Activated CD4-positive, alpha-beta memory T cell treated with anti-CD3 and anti-CD28 coated beads, Interleukin-2, amount 10 ng/mL, durations not matched to agents 7 days and 5 days (primary cell): ENCODE measurements around the gene ZNF69. TPM values are rescaled to one million over a fixed set of nuclear protein-coding genes. Genes with fewer than 3 reads are reported as not detected.
"Not testable (repeated sequence)": the region's sequence is repeated elsewhere in the genome, so short reads cannot be mapped to it uniquely, and the experiment has no call there.

ENCODE experiments used
- CTCF ChIA-PET: fragments of 350-600 bp; sonication (Branson Sonifier 250); formaldehyde crosslinking; loops from one replicate; lab custom pipeline; 2021; ENCODE audit warnings: antibody characterized with exemption, inconsistent platforms; lab: Charles Lee
- POLR2A ChIA-PET: fragments of 350-600 bp; sonication (Branson Sonifier 250); formaldehyde crosslinking; loops from one replicate; lab custom pipeline; 2021; ENCODE audit warnings: antibody characterized with exemption; lab: Charles Lee
- DNase-seq: peaks from one replicate; pipeline ENCODE4 v3.0.0-alpha.2; 2020
- H3K27ac Mint-ChIP-seq: one replicate; pipeline ENCODE4 v1.8.0; 2021; ENCODE audit warnings: mild to moderate bottlenecking, mixed read lengths
- H3K27me3 Mint-ChIP-seq: one replicate; pipeline ENCODE4 v1.8.0; 2021; ENCODE audit warnings: mixed read lengths
- H3K36me3 Mint-ChIP-seq: one replicate; pipeline ENCODE4 v1.8.0; 2021; ENCODE audit warnings: low read depth, mixed read lengths
- H3K4me1 Mint-ChIP-seq: one replicate; pipeline ENCODE4 v1.8.0; 2021; ENCODE audit warnings: mixed read lengths
- H3K4me3 Mint-ChIP-seq: one replicate; pipeline ENCODE4 v1.8.0; 2021; ENCODE audit warnings: mild to moderate bottlenecking, mixed read lengths
- H3K9me3 Mint-ChIP-seq: one replicate; pipeline ENCODE4 v1.8.0; 2021; ENCODE audit warnings: mixed read lengths
- total RNA-seq, 2 experiments: library from RNA; stranded (reverse); gene quantifications; one replicate each; pipeline ENCODE4 v1.2.3, GENCODE V29; 2021

Gene ZNF69
- total RNA-seq, 2 experiments from 2014 or later: 2.3 to 2.7 TPM

DNA sequence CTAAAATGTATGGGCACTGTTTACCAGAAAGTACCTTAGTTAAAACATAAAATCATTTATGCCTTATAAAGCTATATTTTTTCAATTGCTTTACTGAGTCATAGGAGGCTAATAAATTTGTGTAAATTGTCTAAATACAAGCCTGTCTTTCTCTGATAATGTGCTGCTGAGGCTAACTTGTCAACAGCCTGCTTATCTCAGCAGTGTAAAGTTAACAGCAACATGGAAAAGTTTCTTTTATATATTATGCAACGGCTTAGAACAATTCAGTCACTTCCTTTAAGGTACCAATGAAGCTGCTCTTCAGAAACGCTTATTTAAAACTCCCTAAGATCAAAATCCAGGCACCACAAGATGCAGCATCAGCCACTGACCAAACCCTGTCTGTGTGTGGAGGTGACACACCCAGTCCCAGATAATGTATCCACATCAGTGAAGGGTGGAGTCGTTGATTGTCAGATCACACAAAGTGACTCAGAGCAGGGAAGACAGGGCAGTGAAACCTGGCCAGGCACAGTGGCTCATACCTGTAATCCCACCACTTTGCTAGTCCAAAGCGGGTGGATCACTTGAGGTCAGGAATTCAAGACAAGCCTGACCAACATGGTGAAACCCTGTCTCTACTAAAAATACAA is 27.0 kb downstream of the ZNF69 start:
- H3K36me3 Mint-ChIP-seq, CTCF ChIA-PET, H3K4me3 Mint-ChIP-seq, DNase-seq, POLR2A ChIA-PET, H3K27me3 Mint-ChIP-seq, H3K27ac Mint-ChIP-seq, H3K4me1 Mint-ChIP-seq: not testable (repeated sequence)
- peaks cover 37% of the 10 kb centered on the region for H3K9me3 Mint-ChIP-seq

DNA sequence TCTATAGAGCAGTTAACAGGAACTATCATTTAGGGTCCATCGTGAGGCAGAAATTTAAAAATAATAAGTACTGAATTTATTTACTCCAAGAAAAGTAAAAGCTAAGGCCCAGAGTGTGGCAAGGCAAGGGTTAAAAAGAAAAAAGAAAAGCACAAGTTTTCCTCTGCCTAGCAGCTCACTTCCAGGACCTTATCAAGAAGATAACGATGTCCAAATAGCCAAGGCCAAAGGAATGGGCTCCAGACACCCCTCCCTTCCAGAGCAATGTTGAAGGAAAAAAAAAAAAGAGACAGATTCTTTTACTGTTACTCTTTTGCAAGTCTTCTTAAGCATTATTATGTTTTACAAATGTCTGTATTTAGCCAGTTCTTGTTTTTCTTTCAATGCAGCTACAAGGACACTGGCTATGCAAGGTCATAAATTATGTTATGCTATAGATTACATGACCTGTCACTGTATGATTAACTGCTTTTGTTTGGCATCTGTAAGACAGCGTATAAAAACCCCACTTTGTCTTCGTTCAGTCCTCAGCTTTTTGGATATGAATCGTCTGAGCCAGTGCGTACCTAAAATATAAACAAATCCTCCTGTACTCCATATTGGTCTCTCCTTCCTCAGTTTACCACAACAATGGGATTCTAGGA is 34.4 kb downstream of the ZNF69 start:
- Mint-ChIP-seq H3K27ac (no peak overlapping the region), H3K9me3 (peaks cover 9% of the 10 kb centered on the region), H3K4me3 (no peak overlapping the region), H3K36me3 (peaks cover 17% of the 10 kb centered on the region), H3K4me1 (peaks cover 31% of the 10 kb centered on the region), H3K27me3 (no peaks in the 10 kb centered on the region)
- ChIA-PET CTCF (interaction anchor here (0.9 to 5.0 kb wide), 6 partner anchors 33 to 219 kb away, joined by 3 to 84 read pairs (median 19); partner anchors contain the start of genes ZNF20, ZNF491 and ZNF763), POLR2A (interaction anchor here (0.6 to 6.3 kb wide), 2 partner anchors 67 to 519 kb away, joined by 3 to 79 read pairs; partner anchors contain the start of gene ZNF443)
- no peak for DNase-seq

DNA sequence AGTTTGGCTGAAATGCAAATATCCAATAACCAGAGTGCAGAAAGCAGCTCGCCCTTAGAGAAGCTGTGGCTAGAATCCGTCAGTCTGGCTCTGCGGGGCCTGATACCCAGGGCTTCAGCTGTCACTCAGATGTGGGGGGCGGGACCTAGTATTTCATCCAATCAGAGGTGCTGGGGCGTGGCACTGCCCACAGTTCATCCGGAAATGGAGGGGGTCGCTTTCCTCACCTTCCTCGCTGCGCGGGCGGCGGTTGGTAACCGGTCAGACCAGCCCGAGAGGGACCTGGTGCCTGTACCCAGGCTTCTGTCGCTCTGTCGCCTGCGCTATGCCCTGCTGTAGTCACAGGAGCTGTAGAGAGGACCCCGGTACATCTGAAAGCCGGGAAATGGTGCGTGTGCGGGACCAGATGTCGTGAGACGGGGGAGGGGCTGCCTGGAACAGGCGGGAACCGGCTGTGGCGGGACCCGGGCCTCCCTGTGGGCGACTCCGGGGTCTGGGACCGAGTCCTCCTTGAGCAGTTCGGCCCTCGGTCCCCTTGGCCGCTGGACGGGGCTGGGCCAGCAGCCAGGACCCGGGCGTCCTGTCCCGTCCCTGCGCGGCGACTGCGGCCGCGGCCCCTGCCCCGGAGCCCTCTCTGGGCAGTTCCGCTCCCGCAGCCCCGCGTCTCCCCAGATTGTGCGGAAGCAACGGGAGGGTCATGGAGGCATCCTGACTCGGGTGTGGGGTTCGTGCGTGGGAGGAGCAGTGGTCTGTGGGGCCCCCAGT is 37.5 kb downstream of the ZNF69 start, which contains the start of gene ZNF700:
TSS of gene ZNF700 (plus strand) at position 222 of the 765 bp plus-strand sequence. CDS start at position 326, 104 bp downstream.
- POLR2A ChIA-PET: interaction anchor here (0.9 to 6.3 kb wide), 13 partner anchors 8 to 772 kb away, joined by 3 to 79 read pairs (median 6); partner anchors contain the start of genes FBXW9, ZNF136, ZNF20 and ZNF44
- DNase-seq: peak; percentile 95
- no peaks in the 10 kb centered on the region for H3K27me3 Mint-ChIP-seq
- CTCF ChIA-PET: interaction anchor here (0.7 to 5.0 kb wide), 17 partner anchors 27 to 476 kb away, joined by 3 to 84 read pairs (median 5); partner anchors contain the start of genes ZNF20, ZNF439, ZNF440 and ZNF491
- H3K4me1 Mint-ChIP-seq: peaks cover 37% of the 10 kb centered on the region
- H3K27ac Mint-ChIP-seq: peak within 1 kb of the TSS; percentile 98
- H3K4me3 Mint-ChIP-seq: peak within 1 kb of the TSS; percentile 95
- peaks cover 18% of the 10 kb centered on the region for H3K9me3 Mint-ChIP-seq
- H3K36me3 Mint-ChIP-seq: peaks cover 44% of the 10 kb centered on the region

DNA sequence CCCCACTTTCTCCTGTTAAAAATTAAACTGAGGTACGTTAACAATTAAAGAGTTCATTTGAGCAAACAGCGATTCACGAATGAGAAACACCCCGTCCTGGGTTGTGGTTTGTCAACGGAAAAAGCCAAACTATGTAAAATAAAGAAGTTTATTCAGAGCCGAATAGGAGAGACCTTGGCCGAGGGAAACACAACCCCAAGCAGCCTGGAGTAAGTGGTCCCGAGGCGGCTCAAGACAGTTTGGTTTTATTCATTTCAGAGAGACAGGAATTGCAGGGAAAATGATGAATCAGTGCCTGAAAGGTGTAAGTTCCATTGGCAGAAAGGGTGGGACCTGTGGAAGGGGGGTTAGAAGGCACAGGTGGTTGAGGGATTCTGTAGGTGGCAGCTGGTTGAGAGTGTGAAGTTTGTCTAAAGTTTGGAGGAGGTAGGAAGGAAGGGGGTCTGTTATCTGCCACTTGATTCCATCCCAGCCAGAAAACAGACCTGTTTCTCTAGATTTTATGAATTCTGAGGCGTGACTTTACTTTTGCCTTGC is 38.1 kb downstream of the ZNF69 start:
- ChIA-PET CTCF (interaction anchor here (3.3 kb wide), 1 partner anchor 166 kb away, joined by 14 read pairs; no protein-coding TSS in a partner anchor), POLR2A (interaction anchor here (0.9 to 6.3 kb wide), 6 partner anchors 38 to 407 kb away, joined by 5 to 79 read pairs (median 14); partner anchors contain the start of genes ZNF20, ZNF563, ZNF69 and ZNF763)
- Mint-ChIP-seq H3K4me3 (peak overlapping the region; percentile 95), H3K36me3 (peaks cover 51% of the 10 kb centered on the region), H3K4me1 (peaks cover 37% of the 10 kb centered on the region), H3K27ac (peak overlapping the region; percentile 88), H3K9me3 (peaks cover 23% of the 10 kb centered on the region)
- DNase-seq, H3K27me3 Mint-ChIP-seq: not testable (repeated sequence)

DNA sequence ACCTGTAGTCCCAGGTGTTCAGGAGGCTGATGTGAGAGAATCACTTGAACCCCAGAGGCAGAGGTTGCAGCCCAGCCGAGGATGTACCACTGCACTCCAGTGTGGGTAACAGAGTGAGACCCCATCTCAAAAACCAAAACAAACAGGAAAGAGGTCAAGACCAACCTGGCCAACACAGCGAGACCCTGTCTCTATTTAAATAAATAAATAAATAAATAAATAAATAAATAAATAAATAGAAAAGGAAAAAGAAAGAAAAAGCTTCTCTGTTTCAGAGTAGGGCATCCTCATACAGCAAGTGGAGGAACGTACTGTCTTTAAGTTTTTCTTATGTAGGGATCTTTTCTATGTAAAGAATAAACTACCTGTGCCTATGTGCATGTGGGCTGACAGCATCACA is 39.6 kb downstream of the ZNF69 start:
- Mint-ChIP-seq H3K4me1 (peaks cover 40% of the 10 kb centered on the region), H3K4me3 (no peak overlapping the region), H3K36me3 (peaks cover 64% of the 10 kb centered on the region), H3K9me3 (peaks cover 31% of the 10 kb centered on the region), H3K27me3 (no peaks in the 10 kb centered on the region), H3K27ac (no peak overlapping the region)
- POLR2A ChIA-PET: no interaction called here
- CTCF ChIA-PET: no interaction called here
- no peak for DNase-seq

DNA sequence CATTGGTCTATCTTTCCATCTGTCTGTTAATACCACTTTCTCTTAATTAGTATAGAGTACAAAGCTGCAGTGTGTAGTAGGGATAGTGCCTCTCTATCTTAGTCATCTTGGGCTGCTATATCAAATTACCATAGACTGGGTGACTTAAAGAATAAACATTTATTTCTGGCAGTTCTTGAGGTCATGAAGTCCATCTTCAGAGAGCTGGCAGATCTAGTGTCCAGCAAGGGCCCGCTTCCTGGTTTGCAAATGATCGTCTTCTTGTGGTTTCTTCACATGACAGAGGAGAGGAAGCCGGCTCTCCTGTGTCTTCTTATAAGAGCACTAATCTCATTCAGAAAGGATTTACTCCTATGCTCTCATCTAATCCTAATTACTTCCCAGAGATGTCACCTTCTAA is 43.5 kb downstream of the ZNF69 start:
- DNase-seq: no peak
- H3K27me3 Mint-ChIP-seq: no peaks in the 10 kb centered on the region
- ChIA-PET CTCF (no interaction called here), POLR2A (no interaction called here)
- no peak overlapping the region for H3K4me3 Mint-ChIP-seq
- H3K4me1 Mint-ChIP-seq: peaks cover 17% of the 10 kb centered on the region
- H3K27ac Mint-ChIP-seq: no peak overlapping the region
- peaks cover 86% of the 10 kb centered on the region for H3K36me3 Mint-ChIP-seq
- peaks cover 43% of the 10 kb centered on the region for H3K9me3 Mint-ChIP-seq

DNA sequence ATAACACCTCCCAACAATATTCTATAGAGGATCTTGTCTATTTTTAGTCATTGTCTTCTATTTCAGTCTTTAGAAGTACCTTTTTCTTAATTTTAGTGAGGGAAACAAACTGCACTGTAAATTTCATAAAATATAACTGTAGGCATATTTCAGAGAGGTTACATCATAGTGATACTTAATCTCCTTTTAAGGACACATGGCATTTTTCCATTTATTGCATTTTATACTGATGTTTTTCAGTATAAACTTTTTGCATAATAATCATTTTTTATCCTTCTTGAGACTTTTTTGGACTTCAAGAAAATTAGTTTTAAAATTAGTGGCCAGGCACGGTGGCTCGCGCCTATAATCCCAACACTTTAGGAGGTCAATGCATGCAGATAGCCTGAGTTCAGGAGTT is 43.9 kb downstream of the ZNF69 start:
- ChIA-PET POLR2A (no interaction called here), CTCF (no interaction called here)
- peaks cover 46% of the 10 kb centered on the region for H3K9me3 Mint-ChIP-seq
- H3K4me1 Mint-ChIP-seq: peaks cover 14% of the 10 kb centered on the region
- H3K27me3 Mint-ChIP-seq: no peaks in the 10 kb centered on the region
- H3K4me3 Mint-ChIP-seq: no peak overlapping the region
- no peak for DNase-seq
- peaks cover 87% of the 10 kb centered on the region for H3K36me3 Mint-ChIP-seq
- H3K27ac Mint-ChIP-seq: no peak overlapping the region

DNA sequence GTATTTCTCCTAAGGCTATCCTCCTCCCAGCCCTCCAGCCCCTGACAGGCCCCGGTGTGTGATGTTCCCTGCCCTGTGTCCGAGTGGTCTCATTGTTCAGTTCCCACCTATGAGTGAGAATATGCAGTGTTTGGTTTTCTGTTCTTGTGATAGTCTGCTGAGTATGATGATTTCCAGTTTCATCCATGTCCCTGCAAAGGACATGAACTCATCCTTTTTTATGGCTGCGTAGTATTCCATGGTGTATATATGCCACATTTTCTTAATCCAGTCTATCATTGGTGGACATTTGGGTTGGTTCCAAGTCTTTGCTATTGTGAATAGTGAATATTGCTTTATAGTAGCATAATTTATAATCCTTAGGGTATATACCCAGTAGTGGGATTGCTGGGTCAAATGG is 48.2 kb downstream of the ZNF69 start:
- Mint-ChIP-seq H3K9me3 (peaks cover 43% of the 10 kb centered on the region), H3K36me3 (peaks cover 85% of the 10 kb centered on the region)
- H3K27me3 Mint-ChIP-seq, H3K4me3 Mint-ChIP-seq, H3K4me1 Mint-ChIP-seq, H3K27ac Mint-ChIP-seq, CTCF ChIA-PET, POLR2A ChIA-PET, DNase-seq: not testable (repeated sequence)

DNA sequence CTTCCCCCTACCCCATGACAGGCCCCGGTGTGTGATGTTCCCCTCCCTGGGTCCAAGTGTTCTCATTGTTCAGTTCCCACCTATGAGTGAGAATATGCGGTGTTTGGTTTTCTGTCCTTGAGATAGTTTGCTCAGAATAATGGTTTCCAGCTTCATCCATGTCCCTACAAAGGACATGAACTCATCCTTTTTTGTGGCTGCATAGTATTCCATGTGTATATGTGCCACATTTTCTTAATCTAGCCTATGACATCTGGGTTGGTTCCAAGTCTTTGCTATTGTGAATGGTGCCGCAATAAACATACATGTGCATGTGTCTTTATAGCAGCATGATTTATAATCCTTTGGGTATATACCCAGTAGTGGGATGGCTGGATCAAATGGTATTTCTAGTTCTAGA is 50.8 kb downstream of the ZNF69 start:
- CTCF ChIA-PET, DNase-seq, H3K4me1 Mint-ChIP-seq, H3K4me3 Mint-ChIP-seq, POLR2A ChIA-PET, H3K27ac Mint-ChIP-seq, H3K27me3 Mint-ChIP-seq: not testable (repeated sequence)
- Mint-ChIP-seq H3K9me3 (peaks cover 47% of the 10 kb centered on the region), H3K36me3 (peaks cover 86% of the 10 kb centered on the region)

DNA sequence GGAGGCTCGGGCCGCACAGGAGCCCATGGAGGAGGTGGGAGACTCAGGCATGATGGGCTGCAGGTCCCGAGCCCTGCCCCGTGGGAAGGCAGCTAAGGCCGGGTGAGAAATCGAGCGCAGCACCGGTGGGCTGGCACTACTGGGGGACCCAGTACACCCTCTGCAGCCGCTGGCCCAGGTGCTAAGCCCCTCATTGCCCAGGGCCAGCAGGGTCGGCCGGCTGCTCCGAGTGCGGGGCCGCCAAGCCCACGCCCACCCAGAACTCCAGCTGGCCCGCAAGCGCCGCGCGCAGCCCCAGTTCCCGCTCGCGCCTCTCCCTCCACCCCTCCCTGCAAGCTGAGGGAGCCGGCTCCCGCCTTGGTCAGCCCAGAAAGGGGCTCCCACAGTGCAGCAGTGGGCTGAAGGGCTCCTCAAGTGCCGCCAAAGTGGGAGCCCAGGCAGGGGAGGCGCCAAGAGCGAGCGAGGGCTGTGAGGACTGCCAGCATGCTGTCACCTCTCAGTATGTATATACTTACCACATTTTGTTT is 53.8 kb downstream of the ZNF69 start:
- POLR2A ChIA-PET, H3K27ac Mint-ChIP-seq, CTCF ChIA-PET, H3K27me3 Mint-ChIP-seq, H3K4me3 Mint-ChIP-seq, H3K4me1 Mint-ChIP-seq, DNase-seq: not testable (repeated sequence)
- Mint-ChIP-seq H3K9me3 (peaks cover 64% of the 10 kb centered on the region), H3K36me3 (peaks cover 90% of the 10 kb centered on the region)

DNA sequence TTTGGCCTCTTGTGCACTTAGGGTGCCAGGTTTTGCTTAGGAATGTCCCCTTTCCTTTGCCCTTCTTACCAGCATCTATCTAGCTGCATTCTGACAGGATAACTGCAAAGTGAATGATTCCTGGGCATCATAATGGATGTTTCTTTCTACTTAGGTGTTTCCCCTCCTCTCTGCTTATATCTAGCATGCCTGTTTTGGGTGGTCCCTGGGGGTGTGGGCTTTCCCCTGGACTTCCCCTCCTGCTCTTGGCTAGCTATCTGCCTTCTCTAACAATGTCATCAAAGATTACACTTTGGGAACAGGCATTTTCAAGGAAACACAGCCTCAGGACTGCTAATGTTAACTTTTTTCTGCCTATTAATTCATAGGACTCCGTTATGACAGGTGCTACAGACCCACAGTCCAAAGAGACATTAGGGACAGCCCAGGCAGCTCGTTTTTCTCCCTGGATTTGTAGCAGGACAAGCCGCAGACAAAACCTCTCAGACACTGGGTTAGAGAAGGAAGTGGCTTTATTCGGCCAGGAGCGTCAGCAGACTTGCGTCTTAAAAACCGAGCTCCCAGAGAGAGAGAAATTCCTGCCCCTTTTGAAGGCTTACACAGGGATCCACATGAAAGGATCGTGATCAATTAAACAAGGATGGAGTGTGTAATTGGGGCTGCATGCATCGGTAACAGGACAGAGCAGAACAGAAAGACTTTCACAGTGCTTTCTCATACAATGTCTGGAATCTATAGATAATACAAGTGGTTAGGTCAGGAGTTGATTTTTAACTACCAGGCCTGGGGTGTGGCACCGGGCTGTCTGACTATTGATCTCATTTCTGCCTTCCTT is 54.6 kb downstream of the ZNF69 start:
- Mint-ChIP-seq H3K36me3 (peaks cover 91% of the 10 kb centered on the region), H3K4me3 (no peak overlapping the region), H3K9me3 (peaks cover 65% of the 10 kb centered on the region), H3K27ac (no peak overlapping the region), H3K27me3 (no peaks in the 10 kb centered on the region), H3K4me1 (no peaks in the 10 kb centered on the region)
- ChIA-PET CTCF (no interaction called here), POLR2A (interaction anchor here (1.0 kb wide), 1 partner anchor 499 kb away, joined by 3 read pairs; the partner anchor contains the start of gene ZNF443)
- DNase-seq: no peak

DNA sequence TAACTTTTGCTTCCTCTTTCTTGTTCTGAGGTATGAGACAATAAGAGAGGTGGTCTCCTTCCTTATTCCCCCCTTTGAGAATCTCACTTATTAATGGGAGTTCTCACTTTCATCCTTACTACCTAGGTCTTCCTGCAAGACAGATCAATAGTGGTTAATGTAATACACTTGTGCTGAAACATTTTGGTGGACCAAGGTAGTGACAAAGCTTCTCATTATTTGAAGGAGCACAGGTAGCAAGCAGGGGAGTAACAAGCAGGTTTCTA is 55.2 kb downstream of the ZNF69 start:
- DNase-seq: no peak
- H3K4me3 Mint-ChIP-seq: no peak overlapping the region
- peaks cover 92% of the 10 kb centered on the region for H3K36me3 Mint-ChIP-seq
- peaks cover 67% of the 10 kb centered on the region for H3K9me3 Mint-ChIP-seq
- CTCF ChIA-PET: no interaction called here
- no peaks in the 10 kb centered on the region for H3K27me3 Mint-ChIP-seq
- H3K4me1 Mint-ChIP-seq: no peaks in the 10 kb centered on the region
- POLR2A ChIA-PET: interaction anchor here (1.0 kb wide), 1 partner anchor 498 kb away, joined by 3 read pairs; the partner anchor contains the start of gene ZNF443
- no peak overlapping the region for H3K27ac Mint-ChIP-seq
